Measurements from ENCODE around the gene OR10S1. TPM values are rescaled to one million over a fixed set of nuclear protein-coding genes. Genes with fewer than 3 reads are reported as not detected.
"Not testable (repeated sequence)": the region's sequence is repeated elsewhere in the genome, so short reads cannot be mapped to it uniquely, and the experiment has no call there.

The OR10S1 gene
- total RNA-seq, result not detected

- DNase-seq (no peak), ATAC-seq (no peak)
- H3K36me3 Mint-ChIP-seq (ENCODE audit: low read depth), result no peaks in the 10 kb centered on the region
- peaks cover 2% of the 10 kb centered on the region for H3K27me3 Mint-ChIP-seq
- no peak within 1 kb of the TSS for H3K4me3 Mint-ChIP-seq
- intact Hi-C loops (cut with DNase I, micrococcal nuclease), result no loop called here
- ChIA-PET POLR2A (no interaction called here), CTCF (no interaction called here)
- peaks cover 2% of the 10 kb centered on the region for H3K9me3 Mint-ChIP-seq (ENCODE audit: low read depth)
- no peak within 1 kb of the TSS for H3K27ac Mint-ChIP-seq
- no peaks in the 10 kb centered on the region for H3K4me1 Mint-ChIP-seq
Measured at GRCh38 chr11:123977731-123978347, at the start of gene OR10S1. TSS of gene OR10S1 (minus strand) at chr11:123977781. CDS start at chr11:123977664, 117 bp downstream.

GRCh38 chr11:124026498-124026897 lies 48.9 kb upstream of the OR10S1 start, which contains the start of gene OR10G8:
TSS of gene OR10G8 (plus strand) at chr11:124026798. CDS start at chr11:124029623, 2,825 bp downstream.
- ATAC-seq, result no peak
- CTCF ChIA-PET, result no interaction called here
- no peak for DNase-seq
- H3K4me1 Mint-ChIP-seq, result no peaks in the 10 kb centered on the region
- POLR2A ChIA-PET, result no interaction called here
- H3K36me3 Mint-ChIP-seq (ENCODE audit: low read depth), result no peaks in the 10 kb centered on the region
- peaks cover 1% of the 10 kb centered on the region for H3K27me3 Mint-ChIP-seq
- H3K27ac Mint-ChIP-seq, result no peak within 1 kb of the TSS
- no peak within 1 kb of the TSS for H3K4me3 Mint-ChIP-seq
- H3K9me3 Mint-ChIP-seq (ENCODE audit: low read depth), result no peaks in the 10 kb centered on the region
- intact Hi-C loops (cut with DNase I, micrococcal nuclease), result no loop called here

GRCh38 chr11:124015837-124016236 lies 38.3 kb upstream of the OR10S1 start:
- H3K4me3 Mint-ChIP-seq; H3K4me1 Mint-ChIP-seq; H3K36me3 Mint-ChIP-seq (ENCODE audit: low read depth); POLR2A ChIA-PET; H3K27me3 Mint-ChIP-seq; CTCF ChIA-PET; DNase-seq; H3K27ac Mint-ChIP-seq; ATAC-seq; H3K9me3 Mint-ChIP-seq (ENCODE audit: low read depth); intact Hi-C loops (cut with DNase I, micrococcal nuclease): not testable (repeated sequence)

GRCh38 chr11:124012697-124013096 lies 35.1 kb upstream of the OR10S1 start, which contains the start of gene OR10G4:
TSS of gene OR10G4 (plus strand) at chr11:124012997. CDS start at chr11:124015575, 2,578 bp downstream.
- Mint-ChIP-seq H3K36me3 (ENCODE audit: low read depth) (no peaks in the 10 kb centered on the region), H3K4me1 (no peaks in the 10 kb centered on the region), H3K4me3 (no peak within 1 kb of the TSS), H3K27me3 (no peaks in the 10 kb centered on the region), H3K9me3 (ENCODE audit: low read depth) (no peaks in the 10 kb centered on the region), H3K27ac (no peak within 1 kb of the TSS)
- no peak for ATAC-seq
- POLR2A ChIA-PET, result no interaction called here
- CTCF ChIA-PET, result no interaction called here
- intact Hi-C loops (cut with DNase I, micrococcal nuclease), result no loop called here
- no peak for DNase-seq

GRCh38 chr11:123995119-123995518 lies 17.5 kb upstream of the OR10S1 start, which contains the start of gene OR10G6:
TSS of gene OR10G6 (minus strand) at chr11:123995161. CDS start at chr11:123995161, 0 bp downstream.
- H3K27me3 Mint-ChIP-seq, result peaks cover 2% of the 10 kb centered on the region
- CTCF ChIA-PET, result no interaction called here

GRCh38 chr11:123979311-123979710 lies 1.7 kb upstream of the OR10S1 start:
- H3K4me3 Mint-ChIP-seq, result no peak overlapping the region
- H3K4me1 Mint-ChIP-seq, result no peaks in the 10 kb centered on the region
- ChIA-PET CTCF (no interaction called here), POLR2A (no interaction called here)
- H3K9me3 Mint-ChIP-seq (ENCODE audit: low read depth), result peaks cover 5% of the 10 kb centered on the region
- H3K27me3 Mint-ChIP-seq, result peaks cover 2% of the 10 kb centered on the region
- H3K36me3 Mint-ChIP-seq (ENCODE audit: low read depth), result no peaks in the 10 kb centered on the region
- no peak for DNase-seq
- H3K27ac Mint-ChIP-seq, result no peak overlapping the region
- intact Hi-C loops (cut with DNase I, micrococcal nuclease), result no loop called here
- ATAC-seq, result no peak

More at GRCh38 chr11:123995119-123995518, 17.5 kb upstream of the OR10S1 start, which contains the start of gene OR10G6:
- POLR2A ChIA-PET, result no interaction called here
- intact Hi-C loops (cut with DNase I, micrococcal nuclease), result no loop called here
- DNase-seq (no peak), ATAC-seq (no peak)
- no peaks in the 10 kb centered on the region for H3K9me3 Mint-ChIP-seq (ENCODE audit: low read depth)
- no peaks in the 10 kb centered on the region for H3K4me1 Mint-ChIP-seq
- no peaks in the 10 kb centered on the region for H3K36me3 Mint-ChIP-seq (ENCODE audit: low read depth)
- no peak within 1 kb of the TSS for H3K27ac Mint-ChIP-seq
- no peak within 1 kb of the TSS for H3K4me3 Mint-ChIP-seq

GRCh38 chr11:123976770-123977560 lies 616 bp downstream of the OR10S1 start:
- no peak for DNase-seq

GRCh38 chr11:123973816-123974215 lies 3.8 kb downstream of the OR10S1 start:
- H3K4me3 Mint-ChIP-seq, result no peak overlapping the region
- ATAC-seq (no peak), DNase-seq (no peak)
- H3K27me3 Mint-ChIP-seq, result no peaks in the 10 kb centered on the region
- intact Hi-C loops (cut with DNase I, micrococcal nuclease), result no loop called here
- no peaks in the 10 kb centered on the region for H3K9me3 Mint-ChIP-seq (ENCODE audit: low read depth)
- no peaks in the 10 kb centered on the region for H3K36me3 Mint-ChIP-seq (ENCODE audit: low read depth)
- ChIA-PET CTCF (no interaction called here), POLR2A (no interaction called here)
- H3K27ac Mint-ChIP-seq, result no peak overlapping the region
- H3K4me1 Mint-ChIP-seq, result no peaks in the 10 kb centered on the region

More at GRCh38 chr11:123976770-123977560, 616 bp downstream of the OR10S1 start:
- Mint-ChIP-seq H3K4me3 (no peak overlapping the region), H3K9me3 (ENCODE audit: low read depth) (no peaks in the 10 kb centered on the region), H3K36me3 (ENCODE audit: low read depth) (no peaks in the 10 kb centered on the region), H3K27me3 (no peaks in the 10 kb centered on the region), H3K27ac (no peak overlapping the region), H3K4me1 (no peaks in the 10 kb centered on the region)
- intact Hi-C loops (cut with DNase I, micrococcal nuclease), result no loop called here
- no peak for ATAC-seq
- CTCF ChIA-PET, result no interaction called here
- POLR2A ChIA-PET, result no interaction called here

- Mint-ChIP-seq H3K4me1 (no peaks in the 10 kb centered on the region), H3K27ac (no peak overlapping the region)
Measured at GRCh38 chr11:123956752-123957151, 20.8 kb downstream of the OR10S1 start.

GRCh38 chr11:123945132-123945531 lies 32.4 kb downstream of the OR10S1 start:
- ATAC-seq, result no peak
- CTCF ChIA-PET, result no interaction called here
- Mint-ChIP-seq H3K27me3 (peaks cover 4% of the 10 kb centered on the region), H3K9me3 (ENCODE audit: low read depth) (no peaks in the 10 kb centered on the region), H3K27ac (no peak overlapping the region), H3K4me1 (no peaks in the 10 kb centered on the region), H3K4me3 (no peak overlapping the region), H3K36me3 (ENCODE audit: low read depth) (no peaks in the 10 kb centered on the region)
- intact Hi-C loops (cut with DNase I, micrococcal nuclease), result no loop called here
- DNase-seq, result no peak
- POLR2A ChIA-PET, result no interaction called here

More at GRCh38 chr11:123956752-123957151, 20.8 kb downstream of the OR10S1 start:
- Mint-ChIP-seq H3K27me3 (peaks cover 7% of the 10 kb centered on the region), H3K36me3 (ENCODE audit: low read depth) (no peaks in the 10 kb centered on the region), H3K4me3 (no peak overlapping the region), H3K9me3 (ENCODE audit: low read depth) (no peaks in the 10 kb centered on the region)
- intact Hi-C loops (cut with DNase I, micrococcal nuclease), result no loop called here
- ChIA-PET CTCF (no interaction called here), POLR2A (no interaction called here)
- DNase-seq (no peak), ATAC-seq (no peak)

GRCh38 chr11:123943738-123944137 lies 33.8 kb downstream of the OR10S1 start, which contains the start of gene OR6T1:
TSS of gene OR6T1 (minus strand) at chr11:123943838. CDS start at chr11:123943838, 0 bp downstream.
- Mint-ChIP-seq H3K27me3 (peaks cover 4% of the 10 kb centered on the region), H3K9me3 (ENCODE audit: low read depth) (no peaks in the 10 kb centered on the region), H3K4me3 (no peak within 1 kb of the TSS), H3K27ac (no peak within 1 kb of the TSS), H3K36me3 (ENCODE audit: low read depth) (no peaks in the 10 kb centered on the region), H3K4me1 (no peaks in the 10 kb centered on the region)
- POLR2A ChIA-PET, result no interaction called here
- DNase-seq, result no peak
- CTCF ChIA-PET, result no interaction called here
- ATAC-seq, result no peak
- intact Hi-C loops (cut with DNase I, micrococcal nuclease), result no loop called here

- Mint-ChIP-seq H3K36me3 (ENCODE audit: low read depth) (no peaks in the 10 kb centered on the region), H3K27ac (no peak overlapping the region), H3K4me3 (no peak overlapping the region), H3K4me1 (no peaks in the 10 kb centered on the region), H3K9me3 (ENCODE audit: low read depth) (no peaks in the 10 kb centered on the region), H3K27me3 (peaks cover 4% of the 10 kb centered on the region)
- no peak for DNase-seq
- CTCF ChIA-PET, result no interaction called here
- ATAC-seq, result no peak
- POLR2A ChIA-PET, result no interaction called here
- intact Hi-C loops (cut with DNase I, micrococcal nuclease), result no loop called here
Measured at GRCh38 chr11:123942413-123942812, 35.2 kb downstream of the OR10S1 start.
